WTC11 (cell line): ENCODE results near the gene PDPK1.

Experiments
- CTCF ChIP-seq: fragments of 200-600 bp; IDR thresholded peaks from 2 replicates; pipeline ENCODE4 v1.8.0; 2022; ENCODE audit warnings: antibody characterized with exemption
- FOXP4 ChIP-seq: sonication (generic); formaldehyde crosslinking; IDR thresholded peaks from 2 replicates; pipeline ENCODE4 v1.8.0; 2022; ENCODE audit warnings: mild to moderate bottlenecking, missing genetic modification reagents
- JAZF1 ChIP-seq: fragments of 250-450 bp; sonication (Bioruptor Pico); IDR thresholded peaks from 2 replicates; pipeline ENCODE4 v1.9.0; 2021; ENCODE audit warnings: moderate library complexity, mild to moderate bottlenecking, inconsistent platforms
- MXD4 ChIP-seq: fragments of 250-450 bp; sonication (Bioruptor Pico); IDR thresholded peaks from 2 replicates; pipeline ENCODE4 v1.8.0; 2021; ENCODE audit warnings: mild to moderate bottlenecking, moderate library complexity, borderline replicate concordance
- NR3C1 ChIP-seq: sonication (generic); formaldehyde crosslinking; conservative IDR thresholded peaks from 2 replicates; pipeline ENCODE4 v1.8.1; 2023; ENCODE audit warnings: low read depth, mild to moderate bottlenecking, missing genetic modification reagents
- PRDM15 ChIP-seq: sonication (generic); formaldehyde crosslinking; IDR thresholded peaks from 2 replicates; pipeline ENCODE4 v1.8.0; 2022; ENCODE audit warnings: missing genetic modification reagents
- ZNF232 ChIP-seq: sonication (generic); formaldehyde crosslinking; IDR thresholded peaks from 2 replicates; pipeline ENCODE4 v1.8.0; 2022; ENCODE audit warnings: mild to moderate bottlenecking, missing genetic modification reagents
- ZNF512 ChIP-seq: sonication (generic); formaldehyde crosslinking; IDR thresholded peaks from 2 replicates; pipeline ENCODE4 v1.8.1; 2022; ENCODE audit warnings: missing genetic modification reagents, borderline replicate concordance
- ZSCAN18 ChIP-seq: fragments of 250-450 bp; sonication (Bioruptor Pico); IDR thresholded peaks from 2 replicates; pipeline ENCODE4 v2.1.2; 2022; ENCODE audit warnings: mild to moderate bottlenecking, moderate library complexity

- TF ChIP-seq MXD4 (no peak), CTCF (no peak), ZNF232 (no peak), FOXP4 (no peak), PRDM15 (CRISPR knock-in tag) (no peak), NR3C1 (CRISPR knock-in tag) (no peak), JAZF1 (CRISPR knock-in tag) (no peak), ZSCAN18 (CRISPR knock-in tag) (no peak), ZNF512 (CRISPR knock-in tag) (no peak)
Measured at GRCh38 chr16:2611499-2611862, 73.7 kb downstream of the PDPK1 start.
